Adrenal gland (tissue), 12 donors: ENCODE measurements around the gene BANF2. TPM values are rescaled to one million over a fixed set of nuclear protein-coding genes. Genes with fewer than 3 reads are reported as not detected.

Experiments used
- DNase-seq, 7 donors: peaks; one replicate each; pipeline ENCODE4 v3.0.0-alpha.2; 2019 to 2020
- H3K27ac ChIP-seq, 5 donors: fragments of 200-600 bp; sonication (generic) in 4 of 5; 1 replicate in 3 of 5; 2 replicates in 2 of 5; pipeline versions ENCODE4 v1.5.1 to v1.8.0; 2016 to 2020; ENCODE audit warnings: mild to moderate bottlenecking in 1 of 5
- H3K27me3 ChIP-seq: fragments of 200-600 bp; 2 replicates; pipeline ENCODE4 v1.8.0; 2021
- H3K36me3 ChIP-seq, 2 donors: fragments of 200-600 bp; replicated peaks in 1 of 2; 1 replicate in 1 of 2; 2 replicates in 1 of 2; pipeline versions ENCODE4 v1.5.1 to v1.8.0; 2018 to 2022
- H3K4me1 ChIP-seq, 2 donors: fragments of 200-600 bp; replicated peaks in 1 of 2; 1 replicate in 1 of 2; 2 replicates in 1 of 2; pipeline versions ENCODE4 v1.5.1 to v1.8.0; 2018 to 2021
- H3K4me3 ChIP-seq, 4 donors: fragments of 200-600 bp; sonication (generic) in 3 of 4; one replicate each; pipeline ENCODE4 v1.5.1; 2016 to 2018
- H3K9me3 ChIP-seq, 3 donors: fragments of 200-600 bp; sonication (generic) in 1 of 3; replicated peaks in 1 of 3; 1 replicate in 2 of 3; 2 replicates in 1 of 3; pipeline versions ENCODE4 v1.5.1 to v1.8.0; 2016 to 2021
- CTCF ChIP-seq, 6 experiments: fragments of 450-650 bp in 4 of 6; fragments of 200-600 bp in 2 of 6; sonication (generic) in 1 of 6; IDR thresholded peaks; 1 replicate in 5 of 6; 2 replicates in 1 of 6; pipeline versions ENCODE4 v1.5.1 to v1.8.0; 2016 to 2021; ENCODE audit warnings: antibody characterized with exemption in 6 of 6, mild to moderate bottlenecking in 2 of 6, moderate library complexity in 1 of 6
- POLR2A ChIP-seq, 2 donors: fragments of 450-650 bp; IDR thresholded peaks; one replicate each; pipeline ENCODE4 v1.6.1; 2017; ENCODE audit warnings: antibody characterized with exemption in 2 of 2, mild to moderate bottlenecking in 2 of 2, moderate library complexity in 1 of 2
- WGBS, 4 donors: extraction: QIAGEN DNeasy Blood & Tissue Kit in 2 of 4; methylation state at CpG; one replicate each; pipeline versions ENCODE4 v1.1.5 to v1.1.7; 2013 to 2017; 5-methylcytosine and 5-hydroxymethylcytosine counted together
- intact Hi-C, 2 donors: fragments of 100-400 bp; cut with DNase I; formaldehyde crosslinking; loops; one replicate each; pipeline versions ENCODE4 v1.14.1 to v1.15.0; 2022 to 2023
- polyA plus RNA-seq, 3 donors: library from polyadenylated mRNA; stranded (reverse); fragments of 200-250 nt in 2 of 3; fragments of 350-450 nt in 1 of 3; fragmentation: Illumina TruSeq in 1 of 3; extraction: RNeasy Lipid Tissue Mini Kit (QIAGEN cat#74804) in 1 of 3; gene quantifications; one replicate each; pipeline ENCODE4 v1.2.3, GENCODE V29; 2013 to 2014
- total RNA-seq, 9 donors: library from RNA; depleted of rRNA in 4 of 9; stranded (reverse); fragments of >200 nt in 4 of 9; fragments of 120-200 nt in 1 of 9; fragmentation: NEBNext Ultra II Directional in 1 of 9; extraction: Animal tissue kit (Norgen Biotek cat#: 25700) in 1 of 9; gene quantifications; one replicate each; pipeline versions ENCODE4 v1.1.0 to v1.2.4, GENCODE V29; 2013 to 2023
- donor health status: healthy with polysubstance abuse.
- donor health status: Bipolar disorder and iron deficiency.
- donor health status: DM: yes; HTN: yes; CAD: no.
- donor health status: DM: no; HTN: no; CAD: no.
- donor health status: DM: no; HTN: no; CAD: no.
- donor health status: DM: yes; HTN: yes; CAD: no.

BANF2 gene
- total and polyA plus RNA-seq, 12 donors, result not detected

GRCh38 chr20:17698384-17698783, 1.4 kb upstream of the BANF2 start:
- H3K27me3 ChIP-seq, result no peaks in the 10 kb centered on the region
- no peaks in the 10 kb centered on the region for H3K36me3 ChIP-seq
- no peak overlapping the region for H3K4me3 ChIP-seq
- no peaks in the 10 kb centered on the region for H3K4me1 ChIP-seq
- WGBS, 4 donors, result 57 to 89% (median 73%) methylated on average over 3 to 5 of the region's 5 CpGs
- intact Hi-C loops, result no loop called here
- no peak for DNase-seq
- no peaks in the 10 kb centered on the region for H3K9me3 ChIP-seq
- TF ChIP-seq CTCF (IDR thresholded peaks at IDR 0.05), result no peak
- no peak for TF ChIP-seq POLR2A (IDR thresholded peaks at IDR 0.05)
- no peak overlapping the region for H3K27ac ChIP-seq

- DNase-seq, result no peak
- no peaks in the 10 kb centered on the region for H3K9me3 ChIP-seq
- no peaks in the 10 kb centered on the region for H3K36me3 ChIP-seq
- no peak for TF ChIP-seq CTCF (IDR thresholded peaks at IDR 0.05)
- TF ChIP-seq POLR2A (IDR thresholded peaks at IDR 0.05), result no peak
- no peak overlapping the region for H3K4me3 ChIP-seq
- H3K4me1 ChIP-seq, result no peaks in the 10 kb centered on the region
- WGBS, 4 donors, result 77 to 94% (median 84%) methylated on average over 7 of the region's 7 CpGs
- H3K27me3 ChIP-seq, result no peaks in the 10 kb centered on the region
- no peak overlapping the region for H3K27ac ChIP-seq
- intact Hi-C loops, result no loop called here
These were observed 871 bp downstream of the BANF2 start for GRCh38 chr20:17700637-17701036.

- H3K9me3 ChIP-seq, result no peaks in the 10 kb centered on the region
These were observed 2.1 kb downstream of the BANF2 start for GRCh38 chr20:17701826-17702225.

GRCh38 chr20:17704589-17705317, 5.0 kb downstream of the BANF2 start:
- no peak for TF ChIP-seq POLR2A (IDR thresholded peaks at IDR 0.05)
- no peak for TF ChIP-seq CTCF (IDR thresholded peaks at IDR 0.05)
- H3K9me3 ChIP-seq, result no peaks in the 10 kb centered on the region
- WGBS, 4 donors, result 93 to 100% (median 97%) methylated on average over 3 to 5 of the region's 5 CpGs
- no peaks in the 10 kb centered on the region for H3K27me3 ChIP-seq
- H3K27ac ChIP-seq, result no peak overlapping the region
- intact Hi-C loops, result no loop called here
- H3K36me3 ChIP-seq, result no peaks in the 10 kb centered on the region
- H3K4me3 ChIP-seq, result no peak overlapping the region
- no peaks in the 10 kb centered on the region for H3K4me1 ChIP-seq
- no peak for DNase-seq

More at GRCh38 chr20:17701826-17702225, 2.1 kb downstream of the BANF2 start:
- no peak overlapping the region for H3K4me3 ChIP-seq
- DNase-seq, result no peak
- H3K27ac ChIP-seq, result no peak overlapping the region
- WGBS, 4 donors, result 85 to 88% (median 86%) methylated on average over 4 of the region's 4 CpGs
- intact Hi-C loops, result no loop called here
- H3K36me3 ChIP-seq, result no peaks in the 10 kb centered on the region
- H3K27me3 ChIP-seq, result no peaks in the 10 kb centered on the region
- TF ChIP-seq POLR2A (IDR thresholded peaks at IDR 0.05), result no peak
- TF ChIP-seq CTCF (IDR thresholded peaks at IDR 0.05), result no peak
- H3K4me1 ChIP-seq, result no peaks in the 10 kb centered on the region
